Lung (tissue), 12 donors: ENCODE data around the gene CES2. TPM values are rescaled to one million over a fixed set of nuclear protein-coding genes. Genes with fewer than 3 reads are reported as not detected.

Experiments
- ATAC-seq: fragments of 200-7000 bp; cut with Tn5 transposase; one replicate; pipeline ENCODE4 v1.9.1; 2020; ENCODE audit warnings: moderate number of reproducible peaks; ENCODE audit not compliant: insufficient read depth, low FRiP score
- DNase-seq, 3 donors: peaks; one replicate each; pipeline ENCODE4 v3.0.0-alpha.2; 2013 to 2017
- H3K27ac ChIP-seq, 2 donors: one replicate each; pipeline ENCODE4 v1.5.1; 2013; ENCODE audit warnings: mild to moderate bottlenecking in 2 of 2, moderate library complexity in 2 of 2, control low read depth in 1 of 2, inconsistent platforms in 1 of 2, low read depth in 1 of 2, low read length in 1 of 2
- H3K27me3 ChIP-seq, 3 donors: one replicate each; pipeline ENCODE4 v1.5.1; 2013; ENCODE audit warnings: low read length in 2 of 3; ENCODE audit not compliant: control insufficient read depth in 3 of 3, insufficient read depth in 3 of 3
- H3K36me3 ChIP-seq, 4 donors: one replicate each; pipeline ENCODE4 v1.5.1; 2013; ENCODE audit warnings: low read length in 4 of 4, mild to moderate bottlenecking in 1 of 4, moderate library complexity in 1 of 4; ENCODE audit not compliant: control insufficient read depth in 4 of 4, insufficient read depth in 4 of 4
- H3K4me1 ChIP-seq, 5 donors: one replicate each; pipeline ENCODE4 v1.5.1; 2013; ENCODE audit warnings: low read length in 5 of 5, mild to moderate bottlenecking in 2 of 5, moderate library complexity in 1 of 5; ENCODE audit not compliant: control insufficient read depth in 5 of 5, insufficient read depth in 5 of 5
- H3K4me3 ChIP-seq: one replicate; pipeline ENCODE4 v1.5.1; 2013; ENCODE audit warnings: mild to moderate bottlenecking, control low read depth, moderate library complexity
- H3K9ac ChIP-seq, 2 donors: one replicate each; pipeline ENCODE4 v1.5.1; 2013; ENCODE audit warnings: low read length in 2 of 2, control low read depth in 1 of 2; ENCODE audit not compliant: insufficient read depth in 1 of 2
- H3K9me3 ChIP-seq, 4 donors: one replicate each; pipeline ENCODE4 v1.5.1; 2013; ENCODE audit warnings: low read length in 3 of 4, mild to moderate bottlenecking in 1 of 4, moderate library complexity in 1 of 4; ENCODE audit not compliant: control insufficient read depth in 4 of 4, insufficient read depth in 3 of 4
- CTCF ChIP-seq: IDR thresholded peaks from 2 replicates; pipeline ENCODE4 v1.5.1; 2012; ENCODE audit warnings: mild to moderate bottlenecking; ENCODE audit errors: control extremely low read depth, extremely low read depth
- WGBS, 2 donors: extraction: QIAGEN DNeasy Blood & Tissue Kit; methylation state at CpG; one replicate each; pipeline ENCODE4 v1.1.7; 2013; 5-methylcytosine and 5-hydroxymethylcytosine counted together
- polyA plus RNA-seq, 2 donors: library from polyadenylated mRNA; stranded (reverse); fragments of 200-250 nt; gene quantifications; one replicate each; pipeline ENCODE4 v1.2.1, GENCODE V29; 2013
- total RNA-seq, 2 donors: library from RNA; depleted of rRNA in 1 of 2; stranded (reverse); fragments of >200 nt in 1 of 2; gene quantifications; one replicate each; pipeline ENCODE4 v1.2.1, GENCODE V29; 2014 to 2021
- donor health status: control.
- donor health status: control.
- donor health status: Bipolar disorder and iron deficiency.
- donor health status: healthy.
- donor health status: DM: yes; HTN: yes; CAD: no.

The CES2 gene
- total and polyA plus RNA-seq, 4 donors, result 24.6 to 51.0 (median 26.2) TPM

GRCh38 chr16:66961065-66961744 lies 25.9 kb downstream of the CES2 start, which contains the start of gene CES3:
Gene CES3 (plus strand): TSS chr16:66961266. CDS start chr16:66961308, 42 bp downstream.
- peaks cover 0 to 7% (median 0%) of the 10 kb centered on the region in 5 donors for H3K4me1 ChIP-seq
- H3K36me3 ChIP-seq, result no peaks in the 10 kb centered on the region
- no peak within 1 kb of the TSS for H3K4me3 ChIP-seq
- peak; percentile 11 for TF ChIP-seq CTCF
- H3K9ac ChIP-seq, result no peak within 1 kb of the TSS
- no peak within 1 kb of the TSS for H3K27ac ChIP-seq
- no peaks in the 10 kb centered on the region for H3K9me3 ChIP-seq
- H3K27me3 ChIP-seq, result no peaks in the 10 kb centered on the region
- DNase-seq (peak; percentile 34 to 57 (median 54)), ATAC-seq (peak; percentile 66)
- WGBS, 2 donors, result 72 to 74% methylated on average over 16 of the region's 16 CpGs

DNA sequence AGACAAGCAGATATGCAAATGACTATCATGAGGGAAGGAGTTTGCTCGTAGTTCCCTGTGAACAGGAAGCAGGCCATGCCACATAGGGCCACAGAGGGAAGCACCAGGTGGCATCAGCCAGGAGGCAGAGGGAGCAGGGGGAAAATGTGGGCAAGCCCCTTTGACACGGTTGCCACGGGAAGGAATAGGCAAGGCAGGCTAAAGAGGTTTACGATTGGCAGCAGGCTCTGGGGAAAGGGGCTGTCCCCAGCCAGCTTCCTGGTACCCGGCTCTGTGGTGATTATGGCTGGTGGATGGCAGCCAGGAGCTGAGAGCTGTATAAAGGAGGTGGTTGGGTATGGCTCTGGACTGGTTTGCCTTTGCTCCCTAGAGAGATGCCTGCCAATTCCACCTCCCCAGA lies 26.6 kb downstream of the CES2 start:
- ATAC-seq (peak; percentile 39), DNase-seq (no peak)
- 22 to 27% methylated on average over 5 of the region's 5 CpGs for WGBS, 2 donors
- no peaks in the 10 kb centered on the region for H3K9me3 ChIP-seq
- no peak overlapping the region for H3K27ac ChIP-seq
- no peak overlapping the region for H3K4me3 ChIP-seq
- H3K36me3 ChIP-seq, result no peaks in the 10 kb centered on the region
- no peak for TF ChIP-seq CTCF
- peaks cover 0 to 7% (median 0%) of the 10 kb centered on the region in 5 donors for H3K4me1 ChIP-seq
- no peaks in the 10 kb centered on the region for H3K27me3 ChIP-seq
- H3K9ac ChIP-seq, result no peak overlapping the region

DNA sequence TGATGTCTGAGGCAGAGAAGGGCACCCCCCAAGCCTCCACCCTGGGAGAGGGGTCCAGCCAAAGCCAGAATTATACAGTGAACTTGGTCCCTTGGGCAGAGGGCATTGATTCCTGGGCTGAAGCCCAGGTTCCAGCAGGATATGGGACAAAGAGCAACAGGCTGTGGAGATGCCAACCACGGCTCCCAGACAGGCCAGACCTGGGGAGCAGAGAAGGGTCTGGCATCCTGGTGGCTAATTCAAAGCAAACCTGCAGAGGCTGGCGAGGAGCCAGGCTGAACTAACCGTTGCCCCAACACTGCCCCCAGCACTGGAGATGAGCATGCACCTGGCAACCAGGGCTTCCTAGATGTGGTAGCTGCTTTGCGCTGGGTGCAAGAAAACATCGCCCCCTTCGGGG lies 28.7 kb downstream of the CES2 start:
- Histone ChIP-seq H3K4me3 (no peak overlapping the region), H3K27ac (no peak overlapping the region), H3K4me1 (peaks cover 0 to 7% (median 0%) of the 10 kb centered on the region in 5 donors), H3K36me3 (no peaks in the 10 kb centered on the region), H3K9me3 (no peaks in the 10 kb centered on the region), H3K9ac (no peak overlapping the region), H3K27me3 (no peaks in the 10 kb centered on the region)
- ATAC-seq (no peak), DNase-seq (no peak)
- 75 to 79% methylated on average over 6 of the region's 6 CpGs for WGBS, 2 donors
- no peak for TF ChIP-seq CTCF
